Cardiac fibroblast (primary cell): ENCODE data around the gene RANBP3.
A peak's percentile ranks its signal among the peaks of the same experiment; 100 is the strongest.
"Not testable (repeated sequence)": the region's sequence is repeated elsewhere in the genome, so short reads cannot be mapped to it uniquely, and the experiment has no call there.

Experiments used
- DNase-seq, 2 donors: peaks; one replicate each; pipeline versions ENCODE4 v3.0.0 to v3.0.0-alpha.2; 2010; ENCODE audit warnings: low read depth in 2 of 2
- H3K4me3 ChIP-seq, 2 donors: replicated peaks in 1 of 2; 1 replicate in 1 of 2; 2 replicates in 1 of 2; pipeline ENCODE4 v1.5.1; 2011; ENCODE audit warnings: low read depth in 2 of 2, low read length in 2 of 2, mild to moderate bottlenecking in 2 of 2, moderate library complexity in 1 of 2
- CTCF ChIP-seq: IDR thresholded peaks from one replicate; pipeline ENCODE4 v1.5.1; 2011; ENCODE audit warnings: low read depth, mild to moderate bottlenecking, low read length, inconsistent platforms

Gene RANBP3

GRCh38 chr19:5987077-5987818 lies 9.3 kb upstream of the RANBP3 start:
- peak; percentile 92 for TF ChIP-seq CTCF
- peak; percentile 85 to 89 for DNase-seq
- peak overlapping the region in 1 of 2 donors; percentile 20 for H3K4me3 ChIP-seq

- not testable (repeated sequence) for H3K4me3 ChIP-seq, DNase-seq
These were observed 7.9 kb upstream of the RANBP3 start for GRCh38 chr19:5985837-5986236.

- DNase-seq, result peak; percentile 63 to 82
- no peak for TF ChIP-seq CTCF
- no peak overlapping the region for H3K4me3 ChIP-seq
These were observed 7.3 kb upstream of the RANBP3 start for GRCh38 chr19:5985098-5985783.

- H3K4me3 ChIP-seq, result no peak overlapping the region
- no peak for DNase-seq
- TF ChIP-seq CTCF, result no peak
These were observed 6.7 kb upstream of the RANBP3 start for GRCh38 chr19:5984600-5984999.

GRCh38 chr19:5983367-5983955 lies 5.5 kb upstream of the RANBP3 start:
- H3K4me3 ChIP-seq, result no peak overlapping the region
- TF ChIP-seq CTCF, result no peak
- peak in 1 of 2 donors; percentile 70 for DNase-seq

- no peak for TF ChIP-seq CTCF
- DNase-seq, result no peak
These were observed 939 bp upstream of the RANBP3 start for GRCh38 chr19:5978606-5979552.

More at GRCh38 chr19:5978606-5979552, 939 bp upstream of the RANBP3 start:
- H3K4me3 ChIP-seq, result peak overlapping the region; percentile 88 to 96
